PC-9 (cell line): ENCODE results near the gene CRISPLD2. TPM values are rescaled to one million over a fixed set of nuclear protein-coding genes. Genes with fewer than 3 reads are reported as not detected.

Experiments used
- BruUV-seq: library from RNA; stranded (reverse); fragments of 400-500 nt; replicated peaks from 2 replicates; lab custom pipeline; 2021; lab: Mats Ljungman, UMichigan
- CTCF ChIA-PET: fragments of 300-600 bp; sonication (Branson Sonifier 250); formaldehyde crosslinking; loops from one replicate; lab custom pipeline; 2022; ENCODE audit warnings: antibody characterized with exemption; lab: Charles Lee
- POLR2A ChIA-PET: fragments of 300-600 bp; sonication (Branson Sonifier 250); formaldehyde crosslinking; loops from one replicate; lab custom pipeline; 2022; ENCODE audit warnings: antibody characterized with exemption; ENCODE audit not compliant: unreplicated experiment; lab: Charles Lee
- DNase-seq, 2 experiments: peaks; one replicate each; pipeline versions ENCODE4 v3.0.0 to v3.0.0-alpha.2; 2015 to 2022; ENCODE audit warnings: mixed read lengths in 1 of 2
- H2AFZ ChIP-seq: fragments of 200-600 bp; sonication (generic); 2 replicates; pipeline ENCODE4 v1.8.1; 2017; ENCODE audit warnings: antibody characterized with exemption
- H3F3A ChIP-seq: fragments of 200-600 bp; sonication (generic); 2 replicates; pipeline ENCODE4 v1.8.1; 2017; ENCODE audit warnings: antibody characterized with exemption, mild to moderate bottlenecking, low read depth; ENCODE audit not compliant: insufficient read depth
- H3K27ac ChIP-seq: fragments of 200-600 bp; sonication (generic); 2 replicates; pipeline ENCODE4 v1.6.1; 2016; ENCODE audit warnings: mixed run types
- H3K27me3 ChIP-seq: fragments of 200-600 bp; sonication (generic); 2 replicates; pipeline ENCODE4 v1.6.1; 2016; ENCODE audit warnings: low read depth, mixed run types; ENCODE audit not compliant: insufficient read depth
- H3K36me3 ChIP-seq: fragments of 200-600 bp; sonication (generic); 2 replicates; pipeline ENCODE4 v1.6.1; 2016; ENCODE audit warnings: low read depth, mixed run types
- H3K4me1 ChIP-seq: fragments of 200-600 bp; sonication (generic); replicated peaks from 2 replicates; pipeline ENCODE4 v1.6.1; 2016; ENCODE audit warnings: mixed run types; ENCODE audit not compliant: insufficient read depth
- H3K4me2 ChIP-seq: fragments of 200-600 bp; sonication (generic); 2 replicates; pipeline ENCODE4 v1.6.1; 2017; ENCODE audit warnings: mixed run types
- H3K4me3 ChIP-seq: fragments of 200-600 bp; sonication (generic); 2 replicates; pipeline ENCODE4 v1.6.1; 2016; ENCODE audit warnings: mixed run types
- H3K79me2 ChIP-seq: fragments of 200-600 bp; sonication (generic); 2 replicates; pipeline ENCODE4 v1.6.1; 2017; ENCODE audit warnings: low read depth, mixed run types
- H3K9me2 ChIP-seq: fragments of 200-600 bp; sonication (generic); 2 replicates; pipeline ENCODE4 v1.8.1; 2017; ENCODE audit warnings: mild to moderate bottlenecking; ENCODE audit not compliant: insufficient read depth
- H3K9me3 ChIP-seq: fragments of 200-600 bp; sonication (generic); 2 replicates; pipeline ENCODE4 v1.8.1; 2016; ENCODE audit warnings: low read depth; ENCODE audit not compliant: insufficient read depth
- H4K20me1 ChIP-seq: fragments of 200-600 bp; sonication (generic); 2 replicates; pipeline ENCODE4 v1.8.1; 2017; ENCODE audit not compliant: insufficient read depth
- EZH2 ChIP-seq: fragments of 200-600 bp; sonication (generic); IDR thresholded peaks from 2 replicates; pipeline ENCODE4 v1.8.0; 2017; ENCODE audit warnings: antibody characterized with exemption, low read depth
- intact Hi-C: fragments of 100-400 bp; cut with micrococcal nuclease; formaldehyde crosslinking; loops from one replicate; pipeline ENCODE4 v1.10.0; 2022; ENCODE audit not compliant: unreplicated experiment
- total RNA-seq: library from RNA; stranded (reverse); gene quantifications from 2 replicates; pipeline ENCODE4 v1.2.3, GENCODE V29; 2021
- TF ChIP-seq, protein P1 (sequence below): fragments of 200-600 bp; sonication (generic); conservative IDR thresholded peaks from 2 replicates; pipeline ENCODE4 v1.6.1; 2017; ENCODE audit warnings: mixed run types, antibody characterized with exemption, mild to moderate bottlenecking, moderate library complexity

CRISPLD2 gene
- total RNA-seq, 1 experiment from 2014 or later: 18.6 TPM

DNA sequence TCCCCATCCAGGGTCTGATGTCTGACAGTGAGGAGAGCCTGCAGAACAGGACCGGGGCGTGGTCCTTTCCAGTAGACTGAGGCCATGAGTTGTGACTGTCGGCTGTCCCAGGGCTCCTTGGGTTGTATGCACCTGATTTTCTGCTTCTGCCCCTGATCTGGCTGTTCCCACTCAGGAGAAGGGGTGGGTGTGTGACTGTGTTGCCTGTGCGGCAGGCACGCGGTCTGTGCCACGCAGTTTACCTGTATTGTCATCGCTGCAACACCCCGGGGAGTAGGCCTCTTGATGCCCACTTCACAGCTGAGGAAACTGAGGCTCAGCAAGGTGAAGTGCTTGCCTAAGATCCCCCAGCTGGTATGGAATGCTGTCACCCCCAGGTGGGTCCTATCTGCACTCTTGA is 1.4 kb downstream of the CRISPLD2 start:
- H3K36me3 ChIP-seq: no peaks in the 10 kb centered on the region
- TF ChIP-seq EZH2: no peak
- TF ChIP-seq, protein P1, sequence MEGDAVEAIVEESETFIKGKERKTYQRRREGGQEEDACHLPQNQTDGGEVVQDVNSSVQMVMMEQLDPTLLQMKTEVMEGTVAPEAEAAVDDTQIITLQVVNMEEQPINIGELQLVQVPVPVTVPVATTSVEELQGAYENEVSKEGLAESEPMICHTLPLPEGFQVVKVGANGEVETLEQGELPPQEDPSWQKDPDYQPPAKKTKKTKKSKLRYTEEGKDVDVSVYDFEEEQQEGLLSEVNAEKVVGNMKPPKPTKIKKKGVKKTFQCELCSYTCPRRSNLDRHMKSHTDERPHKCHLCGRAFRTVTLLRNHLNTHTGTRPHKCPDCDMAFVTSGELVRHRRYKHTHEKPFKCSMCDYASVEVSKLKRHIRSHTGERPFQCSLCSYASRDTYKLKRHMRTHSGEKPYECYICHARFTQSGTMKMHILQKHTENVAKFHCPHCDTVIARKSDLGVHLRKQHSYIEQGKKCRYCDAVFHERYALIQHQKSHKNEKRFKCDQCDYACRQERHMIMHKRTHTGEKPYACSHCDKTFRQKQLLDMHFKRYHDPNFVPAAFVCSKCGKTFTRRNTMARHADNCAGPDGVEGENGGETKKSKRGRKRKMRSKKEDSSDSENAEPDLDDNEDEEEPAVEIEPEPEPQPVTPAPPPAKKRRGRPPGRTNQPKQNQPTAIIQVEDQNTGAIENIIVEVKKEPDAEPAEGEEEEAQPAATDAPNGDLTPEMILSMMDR: no peak
- BruUV-seq: no TSS peak
- no peaks in the 10 kb centered on the region for H4K20me1 ChIP-seq
- peak overlapping the region; percentile 96; the same call in 1 of the 2 replicates for H3K4me2 ChIP-seq
- no peaks in the 10 kb centered on the region for H3K79me2 ChIP-seq
- peaks cover 27% of the 10 kb centered on the region for H3K4me1 ChIP-seq
- ChIA-PET POLR2A (no interaction called here), CTCF (interaction anchor here (0.6 kb wide), 1 partner anchor 23 kb away, joined by 7 read pairs; no protein-coding TSS in a partner anchor)
- H3K27me3 ChIP-seq: no peaks in the 10 kb centered on the region
- no peak overlapping the region for H3K4me3 ChIP-seq
- no peak for DNase-seq
- H3K9me3 ChIP-seq: no peaks in the 10 kb centered on the region
- no peak overlapping the region for H2AFZ ChIP-seq
- intact Hi-C loops: no loop called here
- peaks cover 15% of the 10 kb centered on the region; the same call in 1 of the 2 replicates for H3F3A ChIP-seq
- H3K9me2 ChIP-seq: no peaks in the 10 kb centered on the region
- H3K27ac ChIP-seq: no peak overlapping the region

DNA sequence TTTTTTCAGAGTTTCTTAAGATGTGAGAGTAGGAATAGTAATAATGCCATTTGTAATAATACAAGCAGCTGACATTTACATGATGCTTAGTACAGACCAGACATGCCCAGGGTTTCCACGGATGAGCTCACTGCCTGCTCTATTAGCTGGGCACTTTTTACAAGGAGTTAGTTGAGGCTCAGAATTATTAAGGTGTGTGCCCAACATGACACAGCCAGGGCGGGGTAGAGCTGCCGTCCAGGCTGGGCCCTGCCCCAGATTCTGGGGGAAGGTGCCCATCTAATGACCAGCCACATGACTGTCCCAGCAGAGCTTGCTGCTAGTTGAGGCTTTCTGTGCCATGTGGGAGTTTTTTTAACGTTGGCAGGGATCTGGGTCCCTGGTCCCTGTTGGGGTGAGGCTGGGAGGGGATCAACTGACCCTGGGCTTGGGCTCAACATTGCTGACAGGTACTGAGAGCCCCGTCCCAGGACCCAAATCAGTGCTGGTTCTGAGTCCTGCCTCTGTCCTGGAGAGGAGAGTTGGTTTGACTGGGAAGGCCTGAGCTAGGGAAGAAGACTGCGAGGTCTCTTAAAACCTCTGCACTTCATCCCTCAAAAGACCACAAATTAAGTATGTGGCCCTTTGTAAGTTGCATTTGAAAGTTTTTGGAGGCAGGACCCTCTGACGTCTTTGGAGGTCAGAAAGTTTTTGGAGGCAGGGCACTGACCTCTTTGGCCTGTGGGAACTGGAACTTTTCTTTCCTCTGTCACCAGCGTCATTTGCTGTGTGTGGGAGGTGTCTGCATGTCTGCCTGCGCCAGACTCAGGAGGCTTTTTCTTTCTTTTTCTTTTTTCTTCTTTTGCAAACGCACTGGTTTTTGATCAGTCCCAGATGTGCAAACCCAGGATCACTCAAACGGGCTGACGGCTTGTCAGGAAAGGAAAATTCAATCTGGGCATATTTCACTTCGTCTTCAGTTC is 2.2 kb downstream of the CRISPLD2 start:
- no peaks in the 10 kb centered on the region for H3K9me3 ChIP-seq
- ChIA-PET POLR2A (no interaction called here), CTCF (no interaction called here)
- no peak for DNase-seq
- no peaks in the 10 kb centered on the region for H3K36me3 ChIP-seq
- peaks cover 15% of the 10 kb centered on the region; the same call in 1 of the 2 replicates for H3F3A ChIP-seq
- no TSS peak for BruUV-seq
- H3K4me1 ChIP-seq: peaks cover 27% of the 10 kb centered on the region
- no peak overlapping the region for H3K27ac ChIP-seq
- H3K79me2 ChIP-seq: no peaks in the 10 kb centered on the region
- intact Hi-C loops: no loop called here
- TF ChIP-seq, protein P1: no peak
- no peak for TF ChIP-seq EZH2
- H3K27me3 ChIP-seq: no peaks in the 10 kb centered on the region
- no peaks in the 10 kb centered on the region for H4K20me1 ChIP-seq
- no peak overlapping the region for H3K4me3 ChIP-seq
- H2AFZ ChIP-seq: no peak overlapping the region
- H3K4me2 ChIP-seq: peak overlapping the region; percentile 7; the same call in 1 of the 2 replicates
- no peaks in the 10 kb centered on the region for H3K9me2 ChIP-seq

DNA sequence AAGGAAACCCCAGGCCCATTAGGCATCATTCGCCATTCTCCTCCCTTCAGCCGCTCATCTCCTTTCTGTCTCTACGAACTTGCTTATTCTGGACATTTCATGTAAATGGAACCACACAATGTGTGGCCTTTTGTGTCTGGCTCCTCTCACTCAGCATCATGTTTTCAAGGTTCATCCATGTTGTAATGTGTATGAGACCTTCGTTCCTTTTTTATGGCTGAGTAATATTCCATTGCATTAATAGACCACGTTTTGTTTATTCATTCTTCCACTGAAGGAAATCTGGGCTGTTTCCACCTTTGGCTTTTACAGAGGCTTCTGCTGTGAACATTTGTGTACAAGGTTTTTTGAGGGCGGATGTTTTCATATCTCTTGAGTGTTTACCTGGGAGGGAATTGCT is 3.2 kb downstream of the CRISPLD2 start:
- Histone ChIP-seq H3K9me3 (no peaks in the 10 kb centered on the region), H4K20me1 (no peaks in the 10 kb centered on the region), H3K79me2 (no peaks in the 10 kb centered on the region), H3K36me3 (no peaks in the 10 kb centered on the region), H3K4me1 (peaks cover 32% of the 10 kb centered on the region), H3K27ac (no peak overlapping the region), H3K4me2 (no peak overlapping the region), H3K9me2 (no peaks in the 10 kb centered on the region), H3K27me3 (no peaks in the 10 kb centered on the region), H3K4me3 (no peak overlapping the region), H2AFZ (no peak overlapping the region), H3F3A (peaks cover 24% of the 10 kb centered on the region; the same call in 1 of the 2 replicates)
- TF ChIP-seq, protein P1: no peak
- TF ChIP-seq EZH2: no peak
- intact Hi-C loops: no loop called here
- DNase-seq: no peak
- no TSS peak for BruUV-seq
- CTCF ChIA-PET: no interaction called here
- POLR2A ChIA-PET: no interaction called here
